ENCODE results near the gene HOXB2. TPM values are rescaled to one million over a fixed set of nuclear protein-coding genes. Genes with fewer than 3 reads are reported as not detected.

HOXB2 gene
- total and polyA plus RNA-seq, 9 of the 15 experiments (the other 6 are each of a cell fraction or from before 2014, with no cell fraction given) = 2.1 to 97.7 (median 21.2) TPM

DNA sequence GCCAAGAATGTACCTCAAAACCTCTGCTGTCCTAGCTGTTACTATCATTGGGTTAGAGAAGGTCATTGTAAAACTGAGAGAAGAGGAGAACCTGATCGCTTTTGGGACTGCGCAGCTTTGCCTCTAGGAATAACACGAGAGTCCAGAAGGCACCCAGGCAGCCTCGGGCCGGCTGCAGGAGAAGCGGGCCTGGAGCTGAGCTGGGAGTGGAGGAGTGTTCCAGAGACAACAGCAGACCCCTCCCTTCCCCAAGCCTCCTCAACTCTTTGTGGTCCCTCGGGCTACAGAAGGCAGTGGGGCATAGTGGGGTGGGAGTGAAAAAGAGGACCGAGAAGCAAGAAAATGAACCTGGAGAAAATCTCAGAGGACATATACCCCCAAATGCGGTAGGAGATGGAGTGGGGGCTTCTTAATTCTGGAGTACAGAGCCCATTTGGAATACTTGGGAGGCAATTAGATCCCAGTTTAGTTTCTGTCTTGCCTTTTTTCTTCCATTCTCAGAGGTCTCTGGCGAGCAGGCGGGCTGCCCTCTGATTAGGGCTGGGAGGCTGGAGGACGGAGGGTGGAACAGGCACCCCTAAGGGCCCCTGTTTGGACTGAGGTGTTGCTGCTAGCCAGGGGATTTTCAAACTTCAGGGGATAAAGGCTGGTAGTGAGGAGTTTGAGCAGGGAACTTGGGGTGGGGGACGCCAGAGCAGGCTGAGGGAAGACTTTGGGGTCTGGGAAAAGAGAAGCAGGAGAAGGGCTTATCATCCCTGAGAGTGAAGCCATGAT is 13.3 kb upstream of the HOXB2 start:
- H3K4me1 ChIP-seq (replicated peaks in 1 of 2; ENCODE audit: control insufficient read depth in 2 of 2, insufficient read depth in 2 of 2, low read length in 2 of 2) = peaks cover 41 to 44% of the 10 kb centered on the region in 2 experiments
- no peak overlapping the region for H3K4me2 ChIP-seq (ENCODE audit: insufficient read depth, low read length)
- no peak overlapping the region for H3K4me3 ChIP-seq
- TF ChIP-seq NR1H2 (CRISPR knock-in tag; IDR thresholded peaks at IDR 0.05) (no peak), SETDB1 (IDR thresholded peaks at IDR 0.05; ENCODE audit: low read length) (no peak), GTF2F1 (IDR thresholded peaks at IDR 0.05; ENCODE audit: low read depth, low read length) (no peak), CBFA2T3 (IDR thresholded peaks at IDR 0.05) (no peak), KDM1A (IDR thresholded peaks at IDR 0.05) (no peak), MECOM (CRISPR knock-in tag; IDR thresholded peaks at IDR 0.05) (no peak), ETS2 (tag; IDR thresholded peaks at IDR 0.05; ENCODE audit: borderline replicate concordance, poor library complexity, severe bottlenecking) (no peak), ZC3H11A (IDR thresholded peaks at IDR 0.05; ENCODE audit: low read depth, low read length) (no peak), NCOR1 (IDR thresholded peaks at IDR 0.05) (no peak), ZNF76 (CRISPR knock-in tag; IDR thresholded peaks at IDR 0.05; ENCODE audit: borderline replicate concordance) (no peak), HNRNPUL1 (IDR thresholded peaks at IDR 0.05; ENCODE audit: low read length) (no peak)
- TF ChIP-seq, protein P1, sequence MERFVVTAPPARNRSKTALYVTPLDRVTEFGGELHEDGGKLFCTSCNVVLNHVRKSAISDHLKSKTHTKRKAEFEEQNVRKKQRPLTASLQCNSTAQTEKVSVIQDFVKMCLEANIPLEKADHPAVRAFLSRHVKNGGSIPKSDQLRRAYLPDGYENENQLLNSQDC (CRISPR knock-in tag; IDR thresholded peaks at IDR 0.05) = no peak
- no peaks in the 10 kb centered on the region for H3K9me3 ChIP-seq (replicated peaks; ENCODE audit: control insufficient read depth, insufficient read depth, low read depth, low read length)
- POLR2A ChIA-PET = interaction anchor here (0.5 to 3.4 kb wide), 3 partner anchors 8 to 22 kb away, joined by 3 to 21 read pairs (median 4); no protein-coding TSS in a partner anchor
- no peaks in the 10 kb centered on the region for H4K20me1 ChIP-seq (replicated peaks; ENCODE audit: control insufficient read depth, insufficient read depth, low read length)
- FAIRE-seq = no peak
- H3K27ac ChIP-seq (ENCODE audit: extremely low read depth, low read depth, low read length) = peak overlapping the region; percentile 2; the same call in 1 of the 3 replicates
- in situ Hi-C loops (cut with MboI) = no loop called here
- DNase-seq (ENCODE audit: extremely low read depth in 1 of 4, low spot score in 3 of 4) = no peak
- no TSS peak for BruUV-seq (replicated peaks)
- WGBS (ENCODE audit: insufficient coverage, low coverage, missing lambda C conversion rate) = 72% methylated on average over 13 of the region's 13 CpGs
- intact Hi-C loops (cut with micrococcal nuclease) = no loop called here
- peak overlapping the region in 1 of 2 experiments; percentile 80; a peak in 2 of 4 replicates for H3K9ac ChIP-seq (ENCODE audit: insufficient read depth in 1 of 2, low read depth in 2 of 2, low read length in 2 of 2)
- H3K27me3 ChIP-seq (ENCODE audit: control insufficient read depth in 2 of 2, insufficient read depth in 2 of 2, low read length in 2 of 2) = no peaks in the 10 kb centered on the region
- H2AFZ ChIP-seq (ENCODE audit: low read depth, low read length) = no peak overlapping the region
- H3K36me3 ChIP-seq (ENCODE audit: control insufficient read depth, insufficient read depth, low read length) = peaks cover 72% of the 10 kb centered on the region; the same call in 2 of the 3 replicates
- peaks cover 6% of the 10 kb centered on the region for H3K9me1 ChIP-seq (ENCODE audit: control insufficient read depth, insufficient read depth, low read length)
- no peak for ATAC-seq
- H3K79me2 ChIP-seq (ENCODE audit: control insufficient read depth, insufficient read depth, low read length) = peaks cover 51% of the 10 kb centered on the region
- CTCF ChIA-PET (ENCODE audit: low intra/inter-chr PET ratio) = no interaction called here
